Fibroblast of villous mesenchyme (primary cell): ENCODE measurements around the gene TIPRL. TPM values are rescaled to one million over a fixed set of nuclear protein-coding genes. Genes with fewer than 3 reads are reported as not detected.
A peak's percentile ranks its signal among the peaks of the same experiment; 100 is the strongest.

Experiments used
- DNase-seq: peaks from one replicate; pipeline ENCODE4 v3.0.0-alpha.2; 2010; ENCODE audit warnings: low read depth
- H3K4me3 ChIP-seq: 2 replicates; pipeline ENCODE4 v1.5.1; 2011; ENCODE audit warnings: low read depth, mild to moderate bottlenecking, low read length
- total RNA-seq: library from RNA; depleted of rRNA; stranded (reverse); fragments of >200 nt; gene quantifications from 2 replicates; pipeline ENCODE4 v1.2.3, GENCODE V29; 2012
- TF ChIP-seq, protein P1 (sequence below): IDR thresholded peaks from 2 replicates; pipeline ENCODE4 v1.5.1; 2012; ENCODE audit warnings: low read depth, mild to moderate bottlenecking, low read length; ENCODE audit not compliant: insufficient read depth

Gene TIPRL
- total RNA-seq, 1 donor, result 45.3 TPM

GRCh38 chr1:168223681-168224540 lies 45.1 kb downstream of the TIPRL start:
- DNase-seq, result no peak
- TF ChIP-seq, protein P1, sequence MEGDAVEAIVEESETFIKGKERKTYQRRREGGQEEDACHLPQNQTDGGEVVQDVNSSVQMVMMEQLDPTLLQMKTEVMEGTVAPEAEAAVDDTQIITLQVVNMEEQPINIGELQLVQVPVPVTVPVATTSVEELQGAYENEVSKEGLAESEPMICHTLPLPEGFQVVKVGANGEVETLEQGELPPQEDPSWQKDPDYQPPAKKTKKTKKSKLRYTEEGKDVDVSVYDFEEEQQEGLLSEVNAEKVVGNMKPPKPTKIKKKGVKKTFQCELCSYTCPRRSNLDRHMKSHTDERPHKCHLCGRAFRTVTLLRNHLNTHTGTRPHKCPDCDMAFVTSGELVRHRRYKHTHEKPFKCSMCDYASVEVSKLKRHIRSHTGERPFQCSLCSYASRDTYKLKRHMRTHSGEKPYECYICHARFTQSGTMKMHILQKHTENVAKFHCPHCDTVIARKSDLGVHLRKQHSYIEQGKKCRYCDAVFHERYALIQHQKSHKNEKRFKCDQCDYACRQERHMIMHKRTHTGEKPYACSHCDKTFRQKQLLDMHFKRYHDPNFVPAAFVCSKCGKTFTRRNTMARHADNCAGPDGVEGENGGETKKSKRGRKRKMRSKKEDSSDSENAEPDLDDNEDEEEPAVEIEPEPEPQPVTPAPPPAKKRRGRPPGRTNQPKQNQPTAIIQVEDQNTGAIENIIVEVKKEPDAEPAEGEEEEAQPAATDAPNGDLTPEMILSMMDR, result no peak

GRCh38 chr1:168224991-168225390 lies 46.2 kb downstream of the TIPRL start:
- DNase-seq, result no peak
- no peak overlapping the region for H3K4me3 ChIP-seq
- TF ChIP-seq, protein P1, result no peak

More at GRCh38 chr1:168223681-168224540, 45.1 kb downstream of the TIPRL start:
- no peak overlapping the region for H3K4me3 ChIP-seq

DNA sequence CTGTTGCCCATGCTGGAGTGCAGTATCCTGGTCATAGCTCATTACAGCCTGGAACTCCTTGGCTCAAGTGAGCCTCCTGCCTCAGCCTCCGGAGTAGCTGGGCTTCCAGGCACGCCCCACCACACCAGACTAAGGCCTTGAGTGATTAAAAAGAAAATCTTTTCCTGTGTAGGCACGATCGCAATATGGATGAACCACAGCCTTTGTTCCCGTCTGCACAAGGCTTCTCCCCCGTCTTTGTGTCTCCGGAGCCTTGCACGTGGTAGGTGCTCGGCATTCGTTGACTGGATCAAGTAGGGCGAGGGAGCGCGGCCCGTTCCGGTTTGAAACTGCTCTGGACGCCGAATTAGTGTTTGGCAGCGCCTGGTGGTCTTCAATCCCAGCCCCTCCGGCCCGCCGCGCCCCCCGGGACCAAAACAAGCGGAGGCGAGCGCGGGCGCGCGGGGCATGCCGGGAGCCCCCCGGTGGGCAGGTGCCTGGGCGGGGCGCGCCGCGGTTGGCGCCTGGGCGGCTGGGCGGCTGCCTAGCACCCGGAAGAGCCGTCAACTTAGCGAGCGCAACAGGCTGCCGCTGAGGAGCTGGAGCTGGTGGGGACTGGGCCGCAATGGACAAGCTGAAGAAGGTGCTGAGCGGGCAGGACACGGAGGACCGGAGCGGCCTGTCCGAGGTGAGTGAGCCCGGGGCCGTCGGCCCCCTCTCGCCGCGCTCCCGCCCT lies 46.9 kb downstream of the TIPRL start, which contains the start of gene SFT2D2:
TSS of gene SFT2D2 (plus strand) at position 529 of the 715 bp plus-strand sequence. CDS start at position 605, 76 bp downstream.
- DNase-seq, result peak; percentile 67
- TF ChIP-seq, protein P1, result no peak
- peak within 1 kb of the TSS; percentile 93 for H3K4me3 ChIP-seq

- TF ChIP-seq, protein P1, result no peak
- H3K4me3 ChIP-seq, result peak overlapping the region; percentile 93
- peak; percentile 43 for DNase-seq
Measured at GRCh38 chr1:168227620-168228019, 48.9 kb downstream of the TIPRL start.

GRCh38 chr1:168229893-168230292 lies 51.1 kb downstream of the TIPRL start:
- DNase-seq, result no peak
- TF ChIP-seq, protein P1, result no peak

GRCh38 chr1:168230709-168231108 lies 51.9 kb downstream of the TIPRL start:
- no peak for DNase-seq
- TF ChIP-seq, protein P1, result no peak
- no peak overlapping the region for H3K4me3 ChIP-seq

More at GRCh38 chr1:168229893-168230292, 51.1 kb downstream of the TIPRL start:
- H3K4me3 ChIP-seq, result no peak overlapping the region
